Activated CD4-positive, alpha-beta memory T cell treated with anti-CD3 and anti-CD28 coated beads, Interleukin-2, amount 10 ng/mL, durations not matched to agents 7 days and 5 days (primary cell): ENCODE data around the gene FOXA2. TPM values are rescaled to one million over a fixed set of nuclear protein-coding genes. Genes with fewer than 3 reads are reported as not detected.

ENCODE experiments used
- CTCF ChIA-PET: fragments of 350-600 bp; sonication (Branson Sonifier 250); formaldehyde crosslinking; loops from one replicate; lab custom pipeline; 2021; ENCODE audit warnings: antibody characterized with exemption, inconsistent platforms; lab: Charles Lee
- POLR2A ChIA-PET: fragments of 350-600 bp; sonication (Branson Sonifier 250); formaldehyde crosslinking; loops from one replicate; lab custom pipeline; 2021; ENCODE audit warnings: antibody characterized with exemption; lab: Charles Lee
- DNase-seq: peaks from one replicate; pipeline ENCODE4 v3.0.0-alpha.2; 2020
- H3K27ac Mint-ChIP-seq: one replicate; pipeline ENCODE4 v1.8.0; 2021; ENCODE audit warnings: mild to moderate bottlenecking, mixed read lengths
- H3K27me3 Mint-ChIP-seq: one replicate; pipeline ENCODE4 v1.8.0; 2021; ENCODE audit warnings: mixed read lengths
- H3K36me3 Mint-ChIP-seq: one replicate; pipeline ENCODE4 v1.8.0; 2021; ENCODE audit warnings: low read depth, mixed read lengths
- H3K4me1 Mint-ChIP-seq: one replicate; pipeline ENCODE4 v1.8.0; 2021; ENCODE audit warnings: mixed read lengths
- H3K4me3 Mint-ChIP-seq: one replicate; pipeline ENCODE4 v1.8.0; 2021; ENCODE audit warnings: mild to moderate bottlenecking, mixed read lengths
- H3K9me3 Mint-ChIP-seq: one replicate; pipeline ENCODE4 v1.8.0; 2021; ENCODE audit warnings: mixed read lengths
- total RNA-seq, 2 experiments: library from RNA; stranded (reverse); gene quantifications; one replicate each; pipeline ENCODE4 v1.2.3, GENCODE V29; 2021

Gene FOXA2
- total RNA-seq, 2 experiments from 2014 or later: not detected

GRCh38 chr20:22533823-22534751 is 50.3 kb downstream of the FOXA2 start:
- H3K36me3 Mint-ChIP-seq: no peaks in the 10 kb centered on the region
- ChIA-PET CTCF (no interaction called here), POLR2A (no interaction called here)
- DNase-seq: no peak
- no peak overlapping the region for H3K27ac Mint-ChIP-seq
- no peaks in the 10 kb centered on the region for H3K4me1 Mint-ChIP-seq
- H3K4me3 Mint-ChIP-seq: no peak overlapping the region
- no peaks in the 10 kb centered on the region for H3K27me3 Mint-ChIP-seq
- peaks cover 16% of the 10 kb centered on the region for H3K9me3 Mint-ChIP-seq

- ChIA-PET POLR2A (interaction anchor here (0.5 kb wide), 1 partner anchor 558 kb away, joined by 4 read pairs; no protein-coding TSS in a partner anchor), CTCF (no interaction called here)
- peaks cover 16% of the 10 kb centered on the region for H3K9me3 Mint-ChIP-seq
- H3K27ac Mint-ChIP-seq: no peak overlapping the region
- H3K4me3 Mint-ChIP-seq: no peak overlapping the region
- no peaks in the 10 kb centered on the region for H3K36me3 Mint-ChIP-seq
- H3K4me1 Mint-ChIP-seq: no peaks in the 10 kb centered on the region
- H3K27me3 Mint-ChIP-seq: no peaks in the 10 kb centered on the region
- no peak for DNase-seq
Observed at GRCh38 chr20:22532598-22532997, 51.8 kb downstream of the FOXA2 start.

- H3K36me3 Mint-ChIP-seq: no peaks in the 10 kb centered on the region
- H3K27ac Mint-ChIP-seq: no peak overlapping the region
- H3K4me1 Mint-ChIP-seq: no peaks in the 10 kb centered on the region
- ChIA-PET CTCF (no interaction called here), POLR2A (no interaction called here)
- H3K4me3 Mint-ChIP-seq: no peak overlapping the region
- H3K27me3 Mint-ChIP-seq: no peaks in the 10 kb centered on the region
- DNase-seq: no peak
- H3K9me3 Mint-ChIP-seq: peaks cover 8% of the 10 kb centered on the region
Observed at GRCh38 chr20:22531756-22532155, 52.6 kb downstream of the FOXA2 start.

- H3K36me3 Mint-ChIP-seq: no peaks in the 10 kb centered on the region
- POLR2A ChIA-PET: no interaction called here
- no peaks in the 10 kb centered on the region for H3K4me1 Mint-ChIP-seq
Observed at GRCh38 chr20:22531056-22531615, 53.2 kb downstream of the FOXA2 start.

More at GRCh38 chr20:22531056-22531615, 53.2 kb downstream of the FOXA2 start:
- Mint-ChIP-seq H3K27me3 (no peaks in the 10 kb centered on the region), H3K9me3 (peaks cover 7% of the 10 kb centered on the region), H3K4me3 (no peak overlapping the region), H3K27ac (no peak overlapping the region)
- CTCF ChIA-PET: no interaction called here
- no peak for DNase-seq
